Motor neuron (in vitro differentiated cells): ENCODE results near the gene FOXP1. TPM values are rescaled to one million over a fixed set of nuclear protein-coding genes. Genes with fewer than 3 reads are reported as not detected.
A peak's percentile ranks its signal among the peaks of the same experiment; 100 is the strongest.

ENCODE experiments used
- ATAC-seq, 8 experiments: fragments of 200-7000 bp; cut with Tn5 transposase; replicated peaks in 6 of 8; 2 replicates each; pipeline ENCODE4 v1.8.0; 2021; ENCODE audit warnings: mild to moderate bottlenecking in 8 of 8, moderate library complexity in 8 of 8
- H3K27ac ChIP-seq, 2 donors: fragments of 250-450 bp; sonication (Bioruptor Pico); 2 replicates each; pipeline ENCODE4 v1.9.0; 2021; ENCODE audit warnings: antibody characterized with exemption in 2 of 2, mild to moderate bottlenecking in 2 of 2, moderate library complexity in 1 of 2
- H3K4me1 ChIP-seq, 2 donors: fragments of 250-450 bp; sonication (Bioruptor Pico); replicated peaks in 1 of 2; 2 replicates each; pipeline ENCODE4 v1.6.1; 2021; ENCODE audit warnings: antibody characterized with exemption in 2 of 2, mild to moderate bottlenecking in 2 of 2, moderate library complexity in 1 of 2
- H3K4me3 ChIP-seq, 5 donors: fragments of 250-450 bp; sonication (Bioruptor Pico); 2 replicates each; pipeline ENCODE4 v1.9.0; 2021; ENCODE audit warnings: antibody characterized with exemption in 5 of 5, mild to moderate bottlenecking in 5 of 5, moderate library complexity in 4 of 5
- WGBS, 10 experiments: fragments of 450-650 bp; shearing (Covaris generic); methylation state at CpG; one replicate each; pipeline ENCODE4 v1.0.0; 2022; 5-methylcytosine and 5-hydroxymethylcytosine counted together
- in situ Hi-C, 9 experiments: fragments of 400-800 bp; cut with MboI; loops; one replicate each; pipeline ENCODE4 v1.15.0; 2021; ENCODE audit warnings: low sequenced_read_pairs in 9 of 9, low pct_unique_long_range_greater_than_20kb in 2 of 9; ENCODE audit not compliant: unreplicated experiment in 9 of 9
- total RNA-seq, 8 experiments: library from RNA; unstranded; fragments of 300-600 nt; gene quantifications; 2 replicates each; pipeline versions ENCODE4 v1.2.3 to v1.2.4, GENCODE V29; 2022

The FOXP1 gene
- total RNA-seq, 8 experiments from 2014 or later = 7.0 to 118 (median 74.5) TPM

GRCh38 chr3:71247958-71248335, 335.6 kb downstream of the FOXP1 start:
- WGBS, 10 experiments = 70 to 100% (median 83%) methylated on average over 1 to 3 of the region's 3 CpGs; no CpG with 5 or more reads in 2 of the 10 experiments
- no peak for ATAC-seq
- in situ Hi-C loops = no loop called here
- Histone ChIP-seq H3K4me3 (no peak overlapping the region), H3K4me1 (peaks cover 47 to 54% of the 10 kb centered on the region in 2 donors), H3K27ac (no peak overlapping the region)

DNA sequence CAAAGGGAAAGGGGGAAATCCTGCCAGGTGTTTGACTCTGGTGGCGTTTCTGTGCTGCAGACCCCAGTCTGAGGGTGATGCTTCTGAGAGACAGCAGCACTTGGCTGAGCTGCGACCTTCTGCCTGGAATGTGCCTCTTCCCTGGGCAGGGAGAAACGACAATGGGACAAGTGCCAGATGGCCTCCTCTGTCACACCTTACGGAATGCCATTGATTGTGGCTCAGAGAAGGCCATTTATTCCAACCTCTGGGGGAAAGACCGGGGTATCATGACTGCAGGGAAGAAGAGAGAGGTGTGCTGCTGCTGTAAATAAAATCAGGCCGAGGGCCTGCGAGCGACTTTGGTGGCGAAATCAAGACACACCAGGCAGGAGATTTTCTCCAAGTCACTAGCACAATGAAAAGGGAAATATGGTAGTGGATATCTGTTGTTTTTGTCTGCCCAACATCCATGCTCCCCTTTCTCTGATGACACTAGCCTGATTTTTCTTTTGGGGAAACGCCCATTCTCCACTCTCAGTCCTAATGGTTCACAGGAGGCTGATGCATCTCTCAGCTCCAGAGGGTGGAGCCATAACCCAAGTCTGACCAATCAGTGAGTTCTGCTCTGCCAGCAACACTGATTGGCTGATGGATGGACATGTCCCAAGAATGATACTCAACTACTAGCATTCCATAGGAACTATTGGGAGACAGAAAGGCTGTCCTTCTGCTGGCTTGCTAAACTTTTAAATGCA, 336.1 kb downstream of the FOXP1 start:
- H3K4me3 ChIP-seq = peak overlapping the region in 1 of 5 donors; percentile 9
- peak; percentile 72 to 89 (median 79) for ATAC-seq
- peaks cover 53 to 58% of the 10 kb centered on the region in 2 donors for H3K4me1 ChIP-seq
- peak overlapping the region; percentile 21 to 65 for H3K27ac ChIP-seq
- WGBS, 10 experiments = 33 to 100% (median 76%) methylated on average over 1 to 9 of the region's 10 CpGs; no CpG with 5 or more reads in 3 of the 10 experiments
- in situ Hi-C loops = no loop called here

- in situ Hi-C loops = no loop called here
- peak overlapping the region in 2 of 5 donors; percentile 5 to 14 for H3K4me3 ChIP-seq
- 0 to 89% (median 56%) methylated on average over 1 to 12 of the region's 19 CpGs; no CpG with 5 or more reads in 1 of the 10 experiments for WGBS, 10 experiments
- H3K27ac ChIP-seq = peak overlapping the region in 1 of 2 donors; percentile 65
- H3K4me1 ChIP-seq = peaks cover 64 to 70% of the 10 kb centered on the region in 2 donors
- peak in 3 of 8 experiments; percentile 4 to 16 (median 5) for ATAC-seq
Measured at GRCh38 chr3:71245971-71246880, 337.3 kb downstream of the FOXP1 start.

GRCh38 chr3:71244826-71245488, 338.6 kb downstream of the FOXP1 start:
- Histone ChIP-seq H3K4me3 (peak overlapping the region; percentile 4 to 35 (median 24)), H3K27ac (peak overlapping the region in 1 of 2 donors; percentile 41), H3K4me1 (peaks cover 66 to 74% of the 10 kb centered on the region in 2 donors)
- ATAC-seq = peak in 5 of 8 experiments; percentile 42 to 74 (median 66)
- in situ Hi-C loops = no loop called here
- 0 to 77% (median 6%) methylated on average over 1 to 8 of the region's 8 CpGs; no CpG with 5 or more reads in 1 of the 10 experiments for WGBS, 10 experiments

DNA sequence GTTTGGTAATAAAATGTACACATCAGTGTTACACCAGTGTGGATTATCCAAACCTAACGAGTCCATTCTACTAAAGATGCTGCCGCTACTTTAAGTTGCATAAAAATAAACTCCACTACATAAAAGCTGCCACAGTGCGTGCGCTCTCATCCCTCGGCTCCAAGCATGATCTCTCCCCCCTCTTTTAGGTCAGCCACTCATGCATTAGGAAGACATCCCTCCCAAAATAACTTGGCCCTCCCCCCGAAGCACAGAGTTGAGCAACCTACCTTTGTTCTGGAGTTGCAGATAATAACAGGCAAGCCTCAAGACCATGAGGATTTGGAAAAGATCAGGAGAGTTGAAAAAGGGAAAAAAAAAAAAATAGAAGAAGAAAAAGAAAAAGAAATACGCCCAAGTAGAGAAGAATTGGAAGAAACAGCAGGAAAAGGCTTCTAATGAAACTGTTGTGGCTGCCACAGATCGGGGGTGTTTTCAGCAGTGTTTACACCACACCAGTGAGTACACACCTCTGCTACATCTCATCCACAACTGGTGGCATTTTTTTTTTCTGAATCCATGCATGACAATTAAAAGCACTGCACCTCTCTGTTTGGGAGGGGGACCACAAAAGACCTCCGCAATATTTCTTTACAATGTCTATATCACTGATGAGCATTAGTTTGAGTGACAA, 339.2 kb downstream of the FOXP1 start:
- in situ Hi-C loops = no loop called here
- 18 to 89% (median 41%) methylated on average over 3 to 9 of the region's 9 CpGs for WGBS, 10 experiments
- Histone ChIP-seq H3K27ac (peak overlapping the region in 1 of 2 donors; percentile 41), H3K4me1 (peaks cover 66 to 74% of the 10 kb centered on the region in 2 donors), H3K4me3 (peak overlapping the region in 4 of 5 donors; percentile 18 to 35 (median 25))
- ATAC-seq = peak in 5 of 8 experiments; percentile 4 to 45 (median 28)

- peak overlapping the region in 1 of 2 donors; percentile 41 for H3K27ac ChIP-seq
- no peak for ATAC-seq
- WGBS, 10 experiments = 62 to 100% (median 76%) methylated on average over 2 to 8 of the region's 8 CpGs
- in situ Hi-C loops = no loop called here
- peaks cover 65 to 72% of the 10 kb centered on the region in 2 donors for H3K4me1 ChIP-seq
- peak overlapping the region in 4 of 5 donors; percentile 0 to 35 (median 25) for H3K4me3 ChIP-seq
Measured at GRCh38 chr3:71243229-71243628, 340.3 kb downstream of the FOXP1 start.

GRCh38 chr3:71241981-71242560, 341.5 kb downstream of the FOXP1 start:
- peaks cover 53 to 66% of the 10 kb centered on the region in 2 donors for H3K4me1 ChIP-seq
- H3K27ac ChIP-seq = peak overlapping the region in 1 of 2 donors; percentile 29
- no peak for ATAC-seq
- in situ Hi-C loops = no loop called here
- H3K4me3 ChIP-seq = peak overlapping the region in 3 of 5 donors; percentile 6 to 35 (median 26)
- whole genome bisulfite sequencing, 10 experiments = 50 to 96% (median 70%) methylated on average over 2 to 8 of the region's 8 CpGs

DNA sequence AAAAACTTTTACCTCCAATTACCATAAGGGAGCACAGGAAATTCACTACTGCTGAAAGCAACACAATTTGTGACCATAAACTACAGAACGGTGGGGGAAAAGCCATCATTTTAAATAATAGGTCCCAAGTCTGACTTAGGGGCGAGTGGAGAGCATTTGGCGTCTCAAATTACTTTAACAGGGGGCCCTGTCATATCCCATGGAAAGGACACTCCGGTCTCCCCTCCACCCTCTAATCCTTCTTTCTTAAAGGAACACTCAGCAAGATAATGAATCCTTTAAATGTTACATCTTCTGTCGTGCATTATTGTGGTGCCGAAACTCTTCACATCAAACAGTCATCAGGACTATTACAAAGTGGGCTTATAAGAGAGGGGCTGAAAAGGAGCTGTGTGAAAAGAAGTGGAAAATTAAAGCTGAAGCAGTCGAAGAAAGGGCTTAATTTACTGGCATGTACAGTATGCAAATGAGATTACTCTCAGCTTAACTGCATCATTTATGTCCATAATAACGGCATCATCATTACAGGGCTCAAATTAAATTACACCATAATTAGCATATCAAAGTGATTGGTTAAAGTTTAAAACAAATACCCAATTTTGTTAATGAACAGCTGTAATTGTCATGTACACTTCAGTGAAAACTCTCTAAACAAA, 342.2 kb downstream of the FOXP1 start:
- WGBS, 10 experiments = 0 to 85% (median 32%) methylated on average over 1 to 8 of the region's 8 CpGs
- Histone ChIP-seq H3K4me1 (peaks cover 46 to 59% of the 10 kb centered on the region in 2 donors), H3K27ac (no peak overlapping the region), H3K4me3 (peak overlapping the region in 2 of 5 donors; percentile 26 to 35)
- in situ Hi-C loops = no loop called here
- peak in 1 of 8 experiments; percentile 83 for ATAC-seq

DNA sequence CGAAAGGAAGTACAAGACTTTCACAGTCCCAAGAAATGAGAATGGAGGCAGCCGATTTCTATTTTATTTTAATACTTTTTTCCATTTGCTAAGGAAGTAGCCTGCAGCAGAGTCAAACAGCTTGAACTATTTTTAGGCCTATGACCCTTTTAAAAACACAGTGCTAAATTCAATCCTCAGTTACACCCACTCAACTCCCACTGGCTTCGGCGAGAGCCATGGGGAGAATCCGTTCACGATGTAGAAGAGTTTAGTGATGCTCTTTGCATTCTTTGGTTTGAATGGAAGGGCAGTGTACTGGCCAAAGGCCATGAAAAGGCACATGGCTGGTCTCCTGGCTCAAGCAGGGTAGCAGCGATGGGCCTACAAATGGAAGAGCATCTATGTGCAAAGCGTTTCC, 343.5 kb downstream of the FOXP1 start:
- in situ Hi-C loops = no loop called here
- ATAC-seq = no peak
- 50 to 100% (median 90%) methylated on average over 1 to 6 of the region's 8 CpGs; no CpG with 5 or more reads in 2 of the 10 experiments for WGBS, 10 experiments

GRCh38 chr3:71238355-71238757, 345.2 kb downstream of the FOXP1 start:
- H3K27ac ChIP-seq = no peak overlapping the region
- WGBS, 10 experiments = 80 to 100% (median 93%) methylated on average over 1 to 3 of the region's 4 CpGs; no CpG with 5 or more reads in 2 of the 10 experiments
- no peak overlapping the region for H3K4me3 ChIP-seq
- in situ Hi-C loops = no loop called here
- ATAC-seq = peak in 2 of 8 experiments; percentile 20 to 54
- H3K4me1 ChIP-seq = peaks cover 22 to 29% of the 10 kb centered on the region in 2 donors

More for the DNA sequence above, 343.5 kb downstream of the FOXP1 start:
- H3K4me1 ChIP-seq = peaks cover 33 to 46% of the 10 kb centered on the region in 2 donors
- H3K27ac ChIP-seq = no peak overlapping the region
- H3K4me3 ChIP-seq = no peak overlapping the region

GRCh38 chr3:71237672-71238071, 345.9 kb downstream of the FOXP1 start:
- Histone ChIP-seq H3K4me3 (no peak overlapping the region), H3K4me1 (peaks cover 16 to 24% of the 10 kb centered on the region in 2 donors), H3K27ac (no peak overlapping the region)
- in situ Hi-C loops = no loop called here
- WGBS, 10 experiments = 71 to 100% (median 91%) methylated on average over 1 to 5 of the region's 5 CpGs; no CpG with 5 or more reads in 1 of the 10 experiments
- ATAC-seq = no peak
